OCI-LY1 (cell line): ENCODE measurements around the gene HEG1.

ENCODE experiments used
- H2AFZ ChIP-seq: fragments of 200-600 bp; sonication (generic), shearing (Covaris generic); 2 replicates; pipeline ENCODE4 v1.6.0; 2014; ENCODE audit warnings: antibody characterized with exemption, mild to moderate bottlenecking, low read length
- H3F3A ChIP-seq: fragments of 200-600 bp; sonication (generic), shearing (Covaris generic); 2 replicates; pipeline ENCODE4 v1.6.0; 2014; ENCODE audit warnings: mild to moderate bottlenecking, antibody characterized with exemption, low read length, moderate library complexity; ENCODE audit not compliant: insufficient read depth
- H3K27ac ChIP-seq: fragments of 200-600 bp; sonication (generic); 2 replicates; pipeline ENCODE4 v1.5.1; 2014; ENCODE audit warnings: low read length, mixed run types, mild to moderate bottlenecking, low read depth; ENCODE audit not compliant: poor library complexity, severe bottlenecking
- H3K27me3 ChIP-seq: fragments of 200-600 bp; sonication (generic); 2 replicates; pipeline ENCODE4 v1.6.0; 2014; ENCODE audit warnings: antibody characterized with exemption, mild to moderate bottlenecking, low read length, moderate library complexity; ENCODE audit not compliant: insufficient read depth
- H3K36me3 ChIP-seq: fragments of 200-600 bp; sonication (generic); 2 replicates; pipeline ENCODE4 v1.6.1; 2014; ENCODE audit warnings: mild to moderate bottlenecking, antibody characterized with exemption, low read length, moderate library complexity, mixed read lengths; ENCODE audit not compliant: insufficient read depth
- H3K4me1 ChIP-seq: fragments of 200-600 bp; sonication (generic); 2 replicates; pipeline ENCODE4 v1.5.1; 2014; ENCODE audit warnings: mild to moderate bottlenecking, low read length, moderate library complexity; ENCODE audit not compliant: insufficient read depth, severe bottlenecking
- H3K4me2 ChIP-seq: fragments of 200-600 bp; sonication (generic), shearing (Covaris generic); 2 replicates; pipeline ENCODE4 v1.6.1; 2014; ENCODE audit warnings: low read length
- H3K4me3 ChIP-seq: fragments of 200-600 bp; sonication (generic); 2 replicates; pipeline ENCODE4 v1.5.1; 2014; ENCODE audit warnings: low read length, low read depth, mild to moderate bottlenecking, mixed read lengths; ENCODE audit not compliant: poor library complexity, severe bottlenecking
- H3K79me2 ChIP-seq: fragments of 200-600 bp; shearing (Covaris generic); 2 replicates; pipeline ENCODE4 v1.6.1; 2016; ENCODE audit warnings: mixed run types, low read length, mixed read lengths; ENCODE audit not compliant: insufficient read depth
- H3K9ac ChIP-seq: fragments of 200-600 bp; sonication (generic), shearing (Covaris generic); 2 replicates; pipeline ENCODE4 v1.6.1; 2014; ENCODE audit warnings: mild to moderate bottlenecking, low read length, mixed read lengths
- H3K9me2 ChIP-seq: fragments of 200-600 bp; sonication (generic), shearing (Covaris generic); 2 replicates; pipeline ENCODE4 v1.6.1; 2014; ENCODE audit warnings: low read depth, mild to moderate bottlenecking, low read length, mixed read lengths
- H3K9me3 ChIP-seq: fragments of 200-600 bp; shearing (Covaris generic); 2 replicates; pipeline ENCODE4 v1.6.1; 2014; ENCODE audit warnings: low read length, mixed read lengths
- H4K20me1 ChIP-seq: fragments of 200-600 bp; sonication (generic), shearing (Covaris generic); 2 replicates; pipeline ENCODE4 v1.6.0; 2016; ENCODE audit warnings: mild to moderate bottlenecking, low read length; ENCODE audit not compliant: insufficient read depth
- CTCF ChIP-seq: fragments of 200-600 bp; sonication (generic), shearing (Covaris generic); IDR thresholded peaks from 2 replicates; pipeline ENCODE4 v1.5.1; 2017; ENCODE audit warnings: mild to moderate bottlenecking, antibody characterized with exemption, low read length, moderate library complexity, mixed read lengths
- EZH2 ChIP-seq: fragments of 200-600 bp; sonication (generic), shearing (Covaris generic); IDR thresholded peaks from 2 replicates; pipeline ENCODE4 v1.8.0; 2017; ENCODE audit warnings: borderline replicate concordance, mixed run types, mild to moderate bottlenecking, antibody characterized with exemption, low read length, moderate library complexity, mixed read lengths

Gene HEG1

GRCh38 chr3:124999897-125000435 lies 55.8 kb downstream of the HEG1 start:
- Histone ChIP-seq H3K9ac (no peak overlapping the region), H3K9me3 (no peaks in the 10 kb centered on the region), H3K4me1 (no peaks in the 10 kb centered on the region), H3K4me3 (no peak overlapping the region), H3K4me2 (no peak overlapping the region), H3K9me2 (no peaks in the 10 kb centered on the region), H2AFZ (no peak overlapping the region), H3K27me3 (no peaks in the 10 kb centered on the region; the same call in 1 of the 2 replicates), H3K36me3 (no peaks in the 10 kb centered on the region), H3F3A (no peaks in the 10 kb centered on the region), H4K20me1 (no peaks in the 10 kb centered on the region), H3K79me2 (no peaks in the 10 kb centered on the region), H3K27ac (no peak overlapping the region)
- no peak for TF ChIP-seq CTCF
- TF ChIP-seq EZH2: no peak

GRCh38 chr3:124999317-124999716 lies 56.5 kb downstream of the HEG1 start:
- H3K4me3 ChIP-seq: no peak overlapping the region
- TF ChIP-seq CTCF (no peak), EZH2 (no peak)
- H3K36me3 ChIP-seq: no peaks in the 10 kb centered on the region
- H3K9me3 ChIP-seq: no peaks in the 10 kb centered on the region
- no peaks in the 10 kb centered on the region for H3K79me2 ChIP-seq
- H3K9ac ChIP-seq: no peak overlapping the region
- no peak overlapping the region for H2AFZ ChIP-seq
- no peaks in the 10 kb centered on the region for H3K4me1 ChIP-seq
- H3K27me3 ChIP-seq: no peaks in the 10 kb centered on the region; the same call in 1 of the 2 replicates
- H3K27ac ChIP-seq: no peak overlapping the region
- H3K4me2 ChIP-seq: no peak overlapping the region
- no peaks in the 10 kb centered on the region for H3K9me2 ChIP-seq
- H3F3A ChIP-seq: no peaks in the 10 kb centered on the region
- no peaks in the 10 kb centered on the region for H4K20me1 ChIP-seq

GRCh38 chr3:124998247-124998630 lies 57.6 kb downstream of the HEG1 start:
- Histone ChIP-seq H3K4me1 (no peaks in the 10 kb centered on the region), H3K27me3 (no peaks in the 10 kb centered on the region; the same call in 1 of the 2 replicates), H3K27ac (no peak overlapping the region), H3K4me3 (no peak overlapping the region), H3F3A (no peaks in the 10 kb centered on the region), H3K36me3 (no peaks in the 10 kb centered on the region), H3K9me2 (no peaks in the 10 kb centered on the region), H3K4me2 (no peak overlapping the region), H3K9ac (no peak overlapping the region), H3K79me2 (no peaks in the 10 kb centered on the region), H2AFZ (no peak overlapping the region), H3K9me3 (no peaks in the 10 kb centered on the region), H4K20me1 (no peaks in the 10 kb centered on the region)
- TF ChIP-seq EZH2 (no peak), CTCF (no peak)
